ENCODE data around the gene MAP2K3. TPM values are rescaled to one million over a fixed set of nuclear protein-coding genes. Genes with fewer than 3 reads are reported as not detected.

Gene MAP2K3
- total and polyA plus RNA-seq, 2 donors (not counting 3 experiments of a cell fraction or from before 2014, with no cell fraction given), result 15.3 to 36.3 TPM

Other genes starting within 250 kb of the MAP2K3 start
- gene USP22, start 241.7 kb upstream of the MAP2K3 start, total RNA-seq, result 260 and 270 TPM in 2 replicates
- 204 and 210 TPM in 2 replicates for gene USP22, start 241.7 kb upstream of the MAP2K3 start, polyA plus RNA-seq
- gene DHRS7B, start 157.7 kb upstream of the MAP2K3 start, total RNA-seq, result 12.7 and 14.0 TPM in 2 replicates
- 24.2 and 28.1 TPM in 2 replicates for gene DHRS7B, start 157.7 kb upstream of the MAP2K3 start, polyA plus RNA-seq
- gene TMEM11, start 70.5 kb upstream of the MAP2K3 start, total RNA-seq, result 27.4 and 28.8 TPM in 2 replicates
- 79.9 and 100 TPM in 2 replicates for gene TMEM11, start 70.5 kb upstream of the MAP2K3 start, polyA plus RNA-seq
- 7.2 and 8.1 TPM in 2 replicates for gene NATD1, start 31.3 kb upstream of the MAP2K3 start, total RNA-seq
- 6.9 and 7.0 TPM in 2 replicates for gene NATD1, start 31.3 kb upstream of the MAP2K3 start, polyA plus RNA-seq
- gene KCNJ12, start 91.6 kb downstream of the MAP2K3 start, total RNA-seq, result 0.44 and 0.51 TPM in 2 replicates
- gene KCNJ12, start 91.6 kb downstream of the MAP2K3 start, polyA plus RNA-seq, result 0.19 and 0.21 TPM in 2 replicates

Measured in endothelial cell of umbilical vein (primary cell).